Hypothalamus (tissue), 51 donors: Measurements from ENCODE around the gene ZNF263.
"Not testable (repeated sequence)": the region's sequence is repeated elsewhere in the genome, so short reads cannot be mapped to it uniquely, and the experiment has no call there.

Experiments
- DNase-seq, 51 donors: peaks; one replicate each; lab custom pipeline; 2025; lab: John Stamatoyannopoulos, UW

ZNF263 gene

DNA sequence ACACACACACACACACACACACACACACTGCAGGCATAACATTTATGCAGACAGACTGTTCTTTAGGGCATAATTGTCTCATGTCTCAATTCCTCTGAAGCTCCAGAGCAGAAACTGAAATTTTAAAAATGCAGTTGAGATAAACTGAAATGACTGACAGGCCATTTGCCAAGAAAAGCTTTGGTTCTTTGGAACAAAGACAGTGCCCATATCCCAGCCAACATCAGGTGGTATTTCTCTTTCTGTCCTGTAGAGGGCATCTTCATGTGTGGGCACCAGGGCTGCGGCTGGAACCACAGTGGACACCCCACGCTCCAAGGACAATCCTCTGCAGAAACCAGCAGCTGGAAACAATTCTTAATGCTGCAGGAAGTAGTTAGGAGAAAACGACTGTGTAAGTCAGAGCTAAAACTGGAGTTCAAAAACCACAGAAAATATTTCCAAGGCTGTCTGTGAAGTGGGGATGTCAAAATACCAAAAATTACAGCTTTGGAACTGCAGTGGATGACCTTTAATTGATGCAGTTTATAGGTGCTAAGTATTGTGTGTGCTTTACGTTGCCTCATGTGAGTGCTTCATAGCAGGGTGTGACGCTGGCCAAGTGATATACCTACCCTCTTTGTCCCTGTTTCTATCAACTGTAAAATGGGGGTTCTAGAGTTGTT is 16.3 kb upstream of the ZNF263 start:
- DNase-seq: peak in 6 of 51 donors; percentile 3 to 16 (median 6)

- DNase-seq: no peak
These were observed 15.0 kb upstream of the ZNF263 start for GRCh38 chr16:3268294-3268693.

DNA sequence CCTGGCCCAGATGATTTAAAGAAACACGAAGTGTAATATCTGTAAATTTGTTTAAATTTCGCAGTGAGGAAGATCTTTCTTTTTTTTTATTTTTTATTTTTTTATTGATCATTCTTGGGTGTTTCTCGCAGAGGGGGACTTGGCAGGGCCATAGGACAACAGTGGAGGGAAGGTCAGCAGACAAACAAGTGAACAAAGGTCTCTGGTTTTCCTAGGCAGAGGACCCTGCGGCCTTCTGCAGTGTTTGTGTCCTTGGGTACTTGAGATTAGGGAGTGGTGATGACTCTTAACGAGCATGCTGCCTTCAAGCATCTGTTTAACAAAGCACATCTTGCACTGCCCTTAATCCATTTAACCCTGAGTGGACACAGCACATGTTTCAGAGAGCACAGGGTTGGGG is 12.6 kb upstream of the ZNF263 start:
- not testable (repeated sequence) for DNase-seq

GRCh38 chr16:3271281-3271680 is 12.0 kb upstream of the ZNF263 start:
- DNase-seq: not testable (repeated sequence)

GRCh38 chr16:3274490-3274889 is 8.8 kb upstream of the ZNF263 start:
- DNase-seq: no peak

- no peak for DNase-seq
These were observed 8.3 kb upstream of the ZNF263 start for GRCh38 chr16:3274947-3275346.

GRCh38 chr16:3276679-3277078 is 6.6 kb upstream of the ZNF263 start:
- DNase-seq: no peak

DNA sequence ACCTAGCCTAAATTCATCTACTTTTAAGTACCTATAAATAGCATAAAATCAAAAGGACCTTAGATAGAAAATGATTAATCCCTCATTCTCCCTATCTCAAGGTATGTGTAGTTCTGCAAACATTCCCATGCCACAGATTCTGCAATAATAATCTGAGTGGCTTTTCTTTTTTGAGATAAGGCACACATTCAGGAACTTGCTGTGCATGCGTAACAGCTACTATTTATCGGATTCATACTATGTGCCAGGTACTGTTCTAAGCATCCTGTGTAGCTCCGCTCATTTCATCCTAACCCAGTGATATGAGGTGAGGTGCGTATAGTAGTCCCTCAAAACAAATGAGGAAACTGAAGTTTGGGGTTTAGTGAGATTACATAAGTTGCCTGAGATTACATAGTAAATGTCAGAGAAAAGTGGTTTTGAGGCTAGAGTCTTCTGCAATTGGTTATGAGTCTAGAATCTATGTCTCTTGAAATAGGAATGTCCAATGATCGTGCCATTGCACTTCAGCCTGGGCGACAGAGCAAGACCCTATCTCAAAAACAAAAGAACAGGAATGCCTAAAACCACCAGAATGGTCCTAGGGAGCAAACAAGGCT is 2.0 kb upstream of the ZNF263 start:
- DNase-seq: no peak

DNA sequence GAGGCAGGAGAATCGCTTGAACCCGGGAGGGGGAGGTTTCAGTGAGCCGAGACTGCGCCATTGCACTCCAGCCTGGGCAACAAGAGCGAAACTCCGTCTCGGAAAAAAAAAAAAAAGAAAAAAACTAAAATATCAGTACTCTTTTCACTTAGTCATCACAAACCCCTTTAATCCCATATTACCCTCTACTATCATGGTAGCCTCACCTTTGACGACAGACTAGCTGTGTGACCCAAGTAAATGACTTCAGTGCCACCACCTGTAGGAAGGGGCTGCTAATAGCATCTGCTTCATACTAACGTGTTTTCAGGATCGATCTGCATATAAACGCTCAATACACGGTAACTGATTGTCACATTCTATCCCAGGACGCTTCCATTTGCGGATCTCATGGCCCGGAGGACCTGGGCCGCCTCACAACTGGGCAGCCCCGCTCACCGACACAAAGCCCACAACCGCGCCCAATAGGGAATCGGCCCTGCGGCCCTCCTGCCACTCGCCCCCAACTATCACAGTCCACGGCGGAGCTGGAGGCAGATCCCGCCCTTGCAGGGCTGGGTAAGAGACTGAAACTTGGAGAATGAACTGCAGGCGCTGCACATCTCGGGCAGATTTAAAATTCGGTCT is 1.1 kb upstream of the ZNF263 start:
- no peak for DNase-seq

GRCh38 chr16:3283543-3284447 is 504 bp downstream of the ZNF263 start:
- peak in 4 of 51 donors; percentile 24 to 51 (median 34) for DNase-seq

- no peak for DNase-seq
These were observed 1.8 kb downstream of the ZNF263 start for GRCh38 chr16:3285131-3285530.

GRCh38 chr16:3289998-3290673 is 6.8 kb downstream of the ZNF263 start:
- DNase-seq: no peak

- no peak for DNase-seq
These were observed 9.3 kb downstream of the ZNF263 start for GRCh38 chr16:3292604-3293003.

DNA sequence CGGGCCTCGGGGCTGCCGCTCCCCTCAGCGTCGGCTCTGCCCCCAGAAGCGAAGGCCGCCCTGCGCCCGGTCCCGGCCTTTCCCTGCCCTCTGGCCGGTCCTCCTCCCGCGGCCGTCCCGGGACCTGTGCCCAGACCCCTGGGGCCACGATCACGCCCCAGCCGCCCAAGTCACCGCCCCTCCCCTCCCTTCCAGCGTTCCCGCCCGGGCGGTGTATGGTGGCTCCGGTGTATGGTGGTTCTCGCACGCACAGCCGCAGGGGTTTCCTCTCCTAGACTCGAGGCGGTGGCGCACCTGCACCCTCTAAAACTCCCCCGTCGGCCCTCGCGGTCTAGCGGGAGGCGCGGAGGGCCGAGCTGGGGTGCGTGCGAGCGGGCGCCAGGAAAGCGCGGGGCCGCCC is 11.9 kb downstream of the ZNF263 start:
- DNase-seq: no peak

DNA sequence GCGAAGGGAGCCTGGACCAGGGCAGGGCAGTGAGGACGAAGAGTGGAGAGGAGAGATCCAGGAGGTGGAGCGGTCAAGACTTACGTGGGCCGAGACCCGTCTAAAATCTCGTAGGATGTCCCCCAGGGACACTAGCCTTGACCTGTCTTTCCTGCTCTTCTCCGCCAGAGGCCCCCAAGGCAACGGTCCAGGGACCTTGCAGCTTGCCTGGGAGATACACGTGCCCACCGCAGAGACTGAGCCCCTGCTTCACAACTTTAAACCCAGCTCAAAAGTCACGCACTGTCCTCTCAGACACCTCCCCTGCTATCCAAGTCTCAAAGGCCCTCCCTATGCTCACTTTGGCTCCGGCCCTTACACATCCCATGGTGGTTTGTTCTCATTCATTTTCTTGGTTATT is 12.5 kb downstream of the ZNF263 start:
- peak in 4 of 51 donors; percentile 2 to 22 (median 4) for DNase-seq

DNA sequence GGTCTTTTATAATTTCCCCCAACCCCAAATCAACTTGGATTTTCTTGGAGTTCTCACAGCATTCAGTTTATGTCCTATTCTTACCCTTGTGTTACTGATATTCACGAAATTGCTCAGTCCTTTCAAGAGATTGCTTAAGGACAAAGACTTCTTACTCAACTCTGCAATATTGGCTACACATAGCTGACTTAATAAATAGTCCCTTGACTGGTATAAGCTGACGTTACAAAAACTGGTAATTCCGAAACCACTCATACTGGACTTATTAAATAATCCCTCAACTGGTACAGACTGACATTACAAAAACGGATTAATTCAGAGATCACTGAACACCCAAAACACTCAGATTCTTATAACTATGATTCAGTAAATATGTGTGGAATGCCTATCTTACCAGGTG is 21.1 kb downstream of the ZNF263 start:
- no peak for DNase-seq

GRCh38 chr16:3305109-3306068 is 22.1 kb downstream of the ZNF263 start, which contains the start of the genes TIGD7 and ZNF75A:
Gene TIGD7, minus strand, starts transcription at chr16:3305430. Its CDS starts 4,816 bp downstream, at chr16:3300614.
Gene ZNF75A, plus strand, starts transcription at chr16:3305497. Its CDS starts 2,932 bp downstream, at chr16:3308429.
- peak; percentile 53 to 97 (median 89) for DNase-seq

DNA sequence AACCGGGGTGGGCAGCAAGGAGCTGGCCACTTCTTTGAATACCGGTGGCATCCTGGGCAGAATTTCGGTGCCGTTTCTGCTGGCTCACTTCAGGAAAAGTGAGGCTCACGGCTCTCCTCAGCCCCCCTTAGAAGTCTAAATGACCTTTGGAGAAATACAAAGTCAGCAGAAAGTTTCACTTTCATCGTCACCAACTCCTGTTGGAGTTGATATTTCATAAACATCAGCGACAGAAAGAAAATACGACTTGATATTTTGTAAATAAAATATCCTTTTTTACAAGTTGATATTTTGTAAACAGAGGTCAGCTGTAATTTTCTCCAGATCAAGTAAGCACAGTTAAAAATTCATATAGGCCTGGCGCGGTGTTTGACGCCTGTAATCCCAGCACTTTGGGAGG is 22.8 kb downstream of the ZNF263 start:
- no peak for DNase-seq

- DNase-seq: no peak
These were observed 28.2 kb downstream of the ZNF263 start for GRCh38 chr16:3311496-3311895.
